Ascending aorta (tissue), 2 donors: Measurements from ENCODE around the gene NCKAP5. TPM values are rescaled to one million over a fixed set of nuclear protein-coding genes. Genes with fewer than 3 reads are reported as not detected.

Experiments
- DNase-seq, 2 donors: peaks; one replicate each; pipeline ENCODE4 v3.0.0-alpha.2; 2019; ENCODE audit warnings: low spot score in 2 of 2
- H3K27ac ChIP-seq, 2 donors: fragments of 200-600 bp; sonication (generic); one replicate each; pipeline ENCODE4 v1.5.1; 2016 to 2017; ENCODE audit warnings: mild to moderate bottlenecking in 1 of 2
- H3K27me3 ChIP-seq: fragments of 200-600 bp; sonication (generic); one replicate; pipeline ENCODE4 v1.5.1; 2017
- H3K36me3 ChIP-seq, 2 donors: fragments of 200-600 bp; sonication (generic); one replicate each; pipeline ENCODE4 v1.5.1; 2016
- H3K4me1 ChIP-seq, 2 donors: fragments of 200-600 bp; sonication (generic); one replicate each; pipeline ENCODE4 v1.5.1; 2016 to 2017; ENCODE audit warnings: mild to moderate bottlenecking in 1 of 2
- H3K4me3 ChIP-seq, 2 donors: fragments of 200-600 bp; sonication (generic); one replicate each; pipeline ENCODE4 v1.5.1; 2016 to 2017; ENCODE audit warnings: mild to moderate bottlenecking in 1 of 2
- H3K9me3 ChIP-seq, 2 donors: fragments of 200-600 bp; sonication (generic); one replicate each; pipeline ENCODE4 v1.5.1; 2016
- intact Hi-C: fragments of 100-400 bp; cut with DNase I; formaldehyde crosslinking; loops from one replicate; pipeline ENCODE4 v1.15.1; 2023
- total RNA-seq: library from RNA; depleted of rRNA; stranded (reverse); fragments of >200 nt; gene quantifications from one replicate; pipeline ENCODE4 v1.1.0, GENCODE V29; 2016
- TF ChIP-seq, protein P1 (sequence below), 3 experiments: fragments of 200-600 bp in 2 of 3; fragments of 450-650 bp in 1 of 3; sonication (generic) in 2 of 3; IDR thresholded peaks; one replicate each; pipeline ENCODE4 v1.5.1; 2016 to 2019; ENCODE audit warnings: antibody characterized with exemption in 3 of 3, mild to moderate bottlenecking in 1 of 3, moderate library complexity in 1 of 3

The NCKAP5 gene
- total RNA-seq, 1 donor from 2014 or later: 0.75 TPM

DNA sequence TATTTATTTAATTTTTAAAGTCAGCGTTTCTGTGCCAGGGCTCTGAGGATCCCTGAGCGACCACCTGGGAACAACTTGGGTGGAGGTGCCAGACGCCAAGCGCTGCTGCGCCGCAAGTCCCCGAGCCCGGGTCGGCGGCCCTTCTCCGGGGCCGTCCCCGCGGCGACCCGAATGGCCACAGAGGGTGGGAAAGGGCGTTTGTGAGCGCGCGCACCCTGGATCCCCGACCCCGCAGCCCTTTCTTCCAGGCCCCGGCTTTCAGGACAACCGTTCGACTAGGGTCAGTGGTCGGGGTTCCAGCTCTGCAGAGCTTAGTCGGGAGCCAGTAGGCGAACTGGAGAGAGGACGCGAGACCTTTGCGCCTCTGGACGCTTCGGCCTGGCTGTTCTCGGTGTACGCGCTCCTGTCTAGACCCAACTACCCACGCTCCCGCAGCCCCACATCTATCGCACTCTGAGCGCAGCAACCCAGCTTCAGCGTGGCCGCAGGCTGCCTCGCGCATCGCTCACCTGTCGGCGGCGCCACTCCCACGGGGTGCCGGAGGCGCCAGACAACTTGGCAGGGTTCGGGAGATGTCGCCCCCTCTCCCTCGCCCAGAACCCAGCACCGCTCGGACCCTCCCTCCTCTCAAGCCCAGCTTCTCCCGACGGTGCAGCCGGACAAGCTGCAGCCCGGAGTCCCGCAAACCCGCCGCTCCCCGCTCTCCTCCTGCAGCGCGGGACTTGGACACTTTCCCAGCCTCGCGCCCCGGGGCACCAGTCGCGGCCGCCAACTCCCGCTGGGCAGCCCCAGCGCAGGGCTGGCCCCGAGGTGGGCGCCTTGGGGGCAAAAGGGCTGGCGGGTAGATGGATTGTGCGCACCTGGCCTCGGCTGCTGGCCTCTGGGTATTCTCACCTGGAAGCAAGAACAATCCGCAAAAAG, 899.0 kb downstream of the NCKAP5 start:
- peaks cover 6 to 8% of the 10 kb centered on the region in 2 donors for H3K4me1 ChIP-seq
- TF ChIP-seq, protein P1, sequence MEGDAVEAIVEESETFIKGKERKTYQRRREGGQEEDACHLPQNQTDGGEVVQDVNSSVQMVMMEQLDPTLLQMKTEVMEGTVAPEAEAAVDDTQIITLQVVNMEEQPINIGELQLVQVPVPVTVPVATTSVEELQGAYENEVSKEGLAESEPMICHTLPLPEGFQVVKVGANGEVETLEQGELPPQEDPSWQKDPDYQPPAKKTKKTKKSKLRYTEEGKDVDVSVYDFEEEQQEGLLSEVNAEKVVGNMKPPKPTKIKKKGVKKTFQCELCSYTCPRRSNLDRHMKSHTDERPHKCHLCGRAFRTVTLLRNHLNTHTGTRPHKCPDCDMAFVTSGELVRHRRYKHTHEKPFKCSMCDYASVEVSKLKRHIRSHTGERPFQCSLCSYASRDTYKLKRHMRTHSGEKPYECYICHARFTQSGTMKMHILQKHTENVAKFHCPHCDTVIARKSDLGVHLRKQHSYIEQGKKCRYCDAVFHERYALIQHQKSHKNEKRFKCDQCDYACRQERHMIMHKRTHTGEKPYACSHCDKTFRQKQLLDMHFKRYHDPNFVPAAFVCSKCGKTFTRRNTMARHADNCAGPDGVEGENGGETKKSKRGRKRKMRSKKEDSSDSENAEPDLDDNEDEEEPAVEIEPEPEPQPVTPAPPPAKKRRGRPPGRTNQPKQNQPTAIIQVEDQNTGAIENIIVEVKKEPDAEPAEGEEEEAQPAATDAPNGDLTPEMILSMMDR (IDR thresholded peaks at IDR 0.05): no peak
- no peaks in the 10 kb centered on the region for H3K36me3 ChIP-seq
- H3K9me3 ChIP-seq: no peaks in the 10 kb centered on the region
- intact Hi-C loops: no loop called here
- no peak for DNase-seq
- H3K27ac ChIP-seq: no peak overlapping the region
- peaks cover 6% of the 10 kb centered on the region for H3K27me3 ChIP-seq
- H3K4me3 ChIP-seq: peak overlapping the region; percentile 42 to 46

DNA sequence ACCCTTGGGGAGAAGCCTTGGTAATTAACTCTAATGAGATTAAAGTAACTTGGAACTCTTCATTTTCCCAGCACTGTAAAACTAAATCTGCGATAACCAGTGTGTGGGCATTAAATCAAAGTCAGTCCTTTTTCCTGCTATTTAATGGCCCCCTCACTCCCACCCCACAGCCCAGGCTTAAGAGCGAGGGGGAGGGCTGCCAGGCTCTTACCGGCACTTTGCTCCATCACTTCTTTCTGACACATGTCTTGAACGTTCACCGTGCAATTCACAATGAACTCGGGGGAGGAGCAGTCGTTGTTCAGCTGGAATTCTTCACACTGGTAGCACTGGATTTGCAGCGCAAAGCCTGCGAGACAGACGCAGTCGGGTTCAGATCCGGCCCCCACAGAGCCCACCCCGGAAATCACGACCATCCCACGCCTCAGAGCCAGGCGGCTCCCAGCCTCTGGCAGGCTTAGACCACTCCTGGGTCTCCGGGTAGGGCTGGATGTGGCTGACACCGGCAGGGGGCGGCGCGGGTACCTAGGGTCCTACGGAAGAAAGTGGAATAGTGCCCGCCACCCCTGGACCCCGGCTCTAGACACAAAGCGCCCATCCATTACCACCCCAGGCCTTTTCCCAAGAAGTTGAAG, 900.0 kb downstream of the NCKAP5 start:
- peaks cover 6 to 8% of the 10 kb centered on the region in 2 donors for H3K4me1 ChIP-seq
- H3K27me3 ChIP-seq: peaks cover 6% of the 10 kb centered on the region
- H3K4me3 ChIP-seq: no peak overlapping the region
- TF ChIP-seq, protein P1 (IDR thresholded peaks at IDR 0.05): no peak
- intact Hi-C loops: no loop called here
- DNase-seq: no peak
- no peaks in the 10 kb centered on the region for H3K36me3 ChIP-seq
- no peak overlapping the region for H3K27ac ChIP-seq
- H3K9me3 ChIP-seq: no peaks in the 10 kb centered on the region

DNA sequence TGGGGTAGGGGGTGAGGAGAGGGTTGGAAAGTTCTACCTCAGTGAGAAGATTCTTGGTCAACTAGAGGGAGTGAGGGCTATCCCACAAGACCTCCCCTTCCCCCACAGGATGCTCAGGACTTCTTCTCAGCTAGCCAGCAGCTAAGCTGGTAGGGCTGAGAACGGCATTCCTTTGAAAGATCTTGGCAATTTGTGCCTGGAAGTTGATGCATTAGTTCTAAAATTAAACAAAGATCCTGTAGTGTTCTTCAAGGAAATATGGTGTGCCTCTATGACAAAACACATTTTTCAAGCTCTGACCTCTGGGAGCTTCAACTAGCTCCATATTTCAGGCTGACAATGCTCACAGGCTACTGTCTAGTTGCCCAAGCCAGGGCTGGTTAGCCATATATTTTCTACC, 900.6 kb downstream of the NCKAP5 start:
- intact Hi-C loops: no loop called here
- no peak overlapping the region for H3K4me3 ChIP-seq
- H3K9me3 ChIP-seq: no peaks in the 10 kb centered on the region
- H3K4me1 ChIP-seq: peaks cover 6 to 8% of the 10 kb centered on the region in 2 donors
- TF ChIP-seq, protein P1 (IDR thresholded peaks at IDR 0.05): no peak
- no peak for DNase-seq
- H3K36me3 ChIP-seq: no peaks in the 10 kb centered on the region
- H3K27ac ChIP-seq: no peak overlapping the region
- H3K27me3 ChIP-seq: peaks cover 6% of the 10 kb centered on the region

DNA sequence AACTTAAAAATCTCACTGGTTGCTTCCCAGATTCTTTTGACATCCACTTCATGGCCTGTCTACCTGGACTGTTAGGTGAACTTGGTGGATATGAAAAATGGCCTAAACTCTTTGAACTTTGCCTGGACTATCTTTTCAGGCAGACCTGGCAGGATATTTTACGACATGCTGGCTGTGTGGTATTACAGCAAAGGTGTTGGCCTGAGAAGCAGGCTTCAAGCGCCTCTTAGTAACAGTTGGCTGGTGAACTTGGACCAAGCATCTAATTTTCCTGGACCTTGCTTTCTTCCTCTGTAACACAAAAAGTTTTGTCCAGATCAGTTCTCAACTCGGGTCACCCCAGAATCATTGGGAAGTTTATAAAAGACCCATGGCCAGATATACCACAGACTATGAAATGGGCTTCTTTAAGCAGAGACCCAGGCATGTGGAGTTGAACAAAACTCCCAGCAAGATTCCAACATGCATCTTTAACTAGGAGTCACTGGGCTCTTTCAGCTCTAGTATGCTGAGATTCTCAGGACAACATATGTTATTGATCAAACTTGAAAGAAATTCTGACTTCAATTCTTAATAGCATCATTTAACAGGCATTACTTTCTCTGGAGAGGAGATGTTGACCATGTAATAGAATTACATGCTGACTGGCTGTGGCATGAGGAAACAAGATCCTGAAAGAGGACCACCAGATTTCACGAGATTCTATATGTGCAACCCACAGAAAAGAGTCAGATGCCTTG, 902.7 kb downstream of the NCKAP5 start:
- intact Hi-C loops: no loop called here
- TF ChIP-seq, protein P1 (IDR thresholded peaks at IDR 0.05): no peak

DNA sequence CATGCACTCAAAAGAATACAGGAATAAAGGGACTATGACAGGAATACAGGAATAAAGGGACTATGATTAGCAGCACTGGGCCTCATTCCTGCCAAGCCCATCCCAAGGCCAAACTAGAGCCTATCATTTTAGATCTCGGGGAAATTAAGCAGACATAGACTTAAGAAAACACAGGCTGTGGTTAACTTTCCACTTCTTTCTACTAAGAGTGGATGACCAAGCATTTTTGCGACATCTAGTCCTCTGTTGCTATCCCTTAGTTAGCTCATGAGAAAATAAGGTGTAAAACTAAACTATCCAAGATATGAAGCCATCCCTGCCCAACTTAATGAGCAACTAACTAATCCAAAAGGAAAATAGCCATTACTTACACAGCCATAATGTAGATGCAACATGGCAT, 904.2 kb downstream of the NCKAP5 start:
- TF ChIP-seq, protein P1 (IDR thresholded peaks at IDR 0.05): no peak
- H3K4me3 ChIP-seq: no peak overlapping the region
- no peak for DNase-seq
- intact Hi-C loops: no loop called here
- no peak overlapping the region for H3K27ac ChIP-seq
- H3K4me1 ChIP-seq: no peaks in the 10 kb centered on the region
- H3K9me3 ChIP-seq: no peaks in the 10 kb centered on the region
- H3K36me3 ChIP-seq: no peaks in the 10 kb centered on the region
- no peaks in the 10 kb centered on the region for H3K27me3 ChIP-seq

More for the DNA sequence above, 902.7 kb downstream of the NCKAP5 start:
- no peak overlapping the region for H3K27ac ChIP-seq
- no peak for DNase-seq
- no peaks in the 10 kb centered on the region for H3K9me3 ChIP-seq
- H3K27me3 ChIP-seq: no peaks in the 10 kb centered on the region
- H3K4me3 ChIP-seq: no peak overlapping the region
- H3K36me3 ChIP-seq: no peaks in the 10 kb centered on the region
- peaks cover 5 to 6% of the 10 kb centered on the region in 2 donors for H3K4me1 ChIP-seq
